Sciatic nerve (tissue), 2 donors: ENCODE measurements around the gene MAML3. TPM values are rescaled to one million over a fixed set of nuclear protein-coding genes. Genes with fewer than 3 reads are reported as not detected.

Experiments used
- ATAC-seq: fragments of 200-7000 bp; cut with Tn5 transposase; one replicate; pipeline ENCODE4 v1.9.1; 2020; ENCODE audit warnings: mild to moderate bottlenecking, moderate library complexity
- DNase-seq: peaks from one replicate; pipeline ENCODE4 v3.0.0-alpha.2; 2020; ENCODE audit warnings: low spot score
- intact Hi-C: fragments of 100-400 bp; cut with DNase I; formaldehyde crosslinking; loops from one replicate; pipeline ENCODE4 v1.14.2; 2022
- total RNA-seq: library from RNA; stranded (reverse); fragmentation: NEBNext Ultra II Directional; extraction: Animal tissue kit (Norgen Biotek cat#: 25700); gene quantifications from one replicate; pipeline ENCODE4 v1.2.1, GENCODE V29; 2021
- donor health status: DM: no; HTN: no; CAD: no.
- donor health status: DM: no; HTN: no; CAD: no.

Gene MAML3
- total RNA-seq, 1 donor from 2014 or later, result 11.0 TPM

DNA sequence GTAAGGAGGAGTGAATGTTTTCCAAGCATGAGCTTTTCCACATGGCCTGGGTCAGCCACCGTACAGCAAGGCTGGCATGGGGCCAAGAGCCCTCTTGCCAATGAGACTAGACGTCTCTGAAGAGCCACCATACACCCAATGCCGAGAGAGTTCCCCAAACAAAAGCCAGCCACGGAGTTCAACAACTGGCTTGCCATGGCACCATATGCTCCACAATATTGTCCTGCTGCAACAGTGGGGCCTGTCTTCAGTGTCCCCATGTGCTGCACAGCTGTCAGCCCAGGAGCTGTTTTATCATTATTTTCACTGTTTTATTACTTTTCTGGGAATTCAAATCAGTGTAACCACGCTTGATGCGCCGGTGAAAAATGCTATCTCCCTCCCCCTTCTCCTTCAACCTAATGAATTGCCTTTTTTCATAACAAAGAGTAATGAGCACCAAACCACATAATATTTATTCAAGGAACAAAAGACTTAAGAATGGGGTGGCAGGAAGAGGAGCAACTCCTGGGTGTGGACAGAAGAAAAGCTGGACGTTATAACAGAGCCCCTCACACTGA lies 18.4 kb downstream of the MAML3 start:
- ATAC-seq, result peak; percentile 77
- intact Hi-C loops, result no loop called here
- DNase-seq, result peak; percentile 75

DNA sequence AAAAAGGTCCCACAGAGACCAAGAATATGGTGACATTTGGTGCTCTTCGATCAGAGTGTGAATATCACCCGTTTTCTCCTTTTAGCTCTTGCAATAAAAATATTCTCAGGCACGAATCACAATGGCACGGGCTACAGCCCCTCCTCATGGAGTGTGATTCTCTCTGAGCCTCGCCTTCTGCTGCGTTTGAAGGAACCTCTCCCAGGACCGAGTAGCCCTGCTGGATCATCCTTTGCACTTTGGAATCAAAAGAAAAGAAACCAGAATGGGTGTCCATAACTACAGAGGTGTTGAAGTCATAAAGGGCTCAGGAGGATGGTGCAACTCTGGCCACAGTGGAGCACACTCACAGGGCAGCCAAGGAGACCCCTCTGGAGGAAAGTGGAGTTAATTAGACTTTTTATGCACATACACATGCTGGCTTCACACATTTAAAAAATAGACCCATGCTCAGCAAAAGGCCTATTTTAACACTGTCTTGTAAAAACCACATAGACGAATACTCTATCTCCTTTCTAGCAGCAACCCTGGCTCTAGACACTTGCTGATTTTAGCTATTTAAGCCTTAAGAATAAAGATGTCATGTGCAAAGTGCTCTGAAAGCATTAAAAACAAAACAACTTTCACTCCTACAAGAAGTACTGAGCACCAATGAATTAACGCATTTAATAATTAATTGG lies 19.1 kb downstream of the MAML3 start:
- peak; percentile 38 for ATAC-seq
- intact Hi-C loops, result no loop called here
- DNase-seq, result no peak

DNA sequence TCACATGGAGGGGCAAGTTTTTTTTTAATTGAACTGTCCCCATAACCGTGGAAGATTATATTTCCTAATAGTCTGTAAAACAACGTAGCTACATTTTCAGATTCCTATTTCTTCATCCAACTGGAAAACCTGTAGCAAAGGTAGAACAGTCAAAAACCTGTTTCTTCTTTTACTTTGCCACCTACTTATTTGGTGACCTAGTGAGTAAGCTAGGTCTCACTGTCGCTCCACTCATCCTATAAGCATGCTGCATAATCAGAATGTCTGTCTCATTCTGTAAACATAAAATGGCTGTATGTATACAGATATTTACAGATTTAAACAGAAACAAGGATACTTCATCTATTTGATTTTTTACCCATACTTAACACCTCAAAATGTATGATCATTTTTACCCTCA lies 20.4 kb downstream of the MAML3 start:
- ATAC-seq, result no peak
- intact Hi-C loops, result no loop called here
- no peak for DNase-seq

DNA sequence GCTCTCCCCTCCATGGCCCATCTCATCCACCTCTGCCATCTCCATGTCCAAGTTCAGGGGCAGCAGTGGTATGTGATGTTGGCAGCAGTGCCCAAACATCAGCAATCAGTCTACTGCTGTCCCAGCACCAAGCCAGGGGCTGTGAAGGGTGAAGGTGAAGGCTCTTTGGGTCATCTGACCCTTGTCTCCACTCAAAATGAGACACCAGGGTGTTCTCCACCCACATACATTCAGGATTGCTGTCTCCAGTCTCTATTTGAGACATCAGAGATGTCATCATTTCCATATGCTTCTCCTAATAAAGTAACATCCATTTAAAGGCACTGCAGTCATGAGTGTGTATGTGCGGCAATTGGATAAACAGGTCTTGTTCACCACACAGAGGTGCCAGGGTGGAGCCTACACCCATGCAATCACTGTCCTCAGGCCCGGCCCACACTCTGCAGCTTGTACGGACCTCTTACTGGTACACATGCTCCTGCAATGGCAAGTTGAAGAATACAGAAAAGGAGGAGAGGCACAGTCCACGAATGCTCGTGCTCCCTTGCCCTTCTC lies 22.2 kb downstream of the MAML3 start:
- no peak for DNase-seq
- intact Hi-C loops, result no loop called here
- no peak for ATAC-seq

DNA sequence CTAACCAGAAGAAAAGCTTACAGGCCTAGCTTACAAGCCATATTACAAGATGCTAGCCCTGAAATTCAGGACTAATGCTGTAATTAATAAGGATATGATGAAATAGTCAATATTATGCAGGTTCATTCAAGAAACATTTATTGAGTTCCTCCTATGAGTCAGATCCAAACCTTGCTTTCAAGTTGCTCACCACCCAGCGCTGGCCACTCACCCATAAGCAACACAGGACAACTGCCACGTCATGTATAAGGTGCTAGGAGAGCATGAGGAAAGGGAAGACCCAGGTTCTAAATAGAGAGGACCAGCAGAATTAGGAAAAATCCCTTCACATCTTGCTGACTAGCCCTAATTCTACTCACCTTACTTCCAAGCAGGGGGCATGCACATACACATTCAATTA lies 23.3 kb downstream of the MAML3 start:
- DNase-seq (no peak), ATAC-seq (no peak)
- intact Hi-C loops, result no loop called here

DNA sequence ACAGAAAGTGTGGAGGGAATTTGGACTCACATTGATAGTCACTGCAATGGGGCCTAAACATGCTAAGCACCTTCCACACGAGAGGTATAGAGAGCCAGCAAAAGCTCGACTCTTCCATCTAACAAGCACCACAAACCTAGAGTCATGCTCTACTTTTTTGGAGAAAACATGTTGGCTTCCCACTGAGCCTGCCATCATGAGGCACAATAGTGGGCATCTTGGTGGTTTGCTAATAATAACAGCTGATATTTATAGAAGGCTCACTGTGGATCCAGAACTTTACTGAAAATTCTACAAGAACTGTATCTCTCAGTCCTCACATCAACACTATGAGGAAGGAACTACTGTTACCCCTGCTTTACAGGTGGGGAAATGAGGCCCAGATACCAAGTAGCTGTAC lies 26.6 kb downstream of the MAML3 start:
- no peak for DNase-seq
- intact Hi-C loops, result no loop called here
- no peak for ATAC-seq

DNA sequence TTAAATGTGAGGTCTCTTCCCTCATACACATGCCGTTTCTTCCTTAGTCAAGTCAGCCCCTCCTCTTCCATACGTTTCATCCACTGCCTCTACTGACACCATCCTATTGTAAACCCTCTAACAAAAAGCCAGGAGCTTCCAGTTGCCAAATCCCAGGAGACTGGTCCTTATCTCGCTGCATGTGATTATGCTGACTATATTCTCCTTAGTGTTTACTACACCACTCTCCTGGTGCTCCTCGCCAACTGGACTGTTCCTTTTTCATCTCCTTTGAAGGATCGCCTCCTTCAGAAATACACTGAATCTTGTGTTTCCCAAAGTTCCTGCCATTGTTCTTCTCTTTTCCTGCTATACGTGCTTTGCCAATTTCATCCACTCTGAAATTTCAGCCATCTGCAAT lies 27.7 kb downstream of the MAML3 start:
- intact Hi-C loops, result no loop called here
- ATAC-seq (no peak), DNase-seq (no peak)

DNA sequence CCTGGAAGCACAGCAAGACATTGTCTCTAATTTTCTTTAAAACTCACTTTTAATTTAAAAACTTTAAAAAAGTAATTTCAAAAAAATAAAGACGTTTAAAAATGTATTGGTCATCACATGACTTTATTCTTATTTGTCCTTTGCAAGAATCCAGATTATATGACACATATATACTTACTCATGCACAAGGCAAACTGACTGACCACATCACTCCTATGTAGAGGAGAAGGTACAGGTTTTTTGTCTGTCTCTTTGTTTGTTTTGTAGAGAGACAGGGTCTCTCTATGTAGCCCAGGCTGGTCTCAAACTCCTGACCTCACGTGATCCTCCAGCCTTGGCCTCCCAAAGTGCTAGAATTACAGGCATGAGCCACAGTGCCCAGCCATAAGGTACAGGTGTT lies 28.6 kb downstream of the MAML3 start:
- DNase-seq (no peak), ATAC-seq (no peak)
- intact Hi-C loops, result no loop called here

DNA sequence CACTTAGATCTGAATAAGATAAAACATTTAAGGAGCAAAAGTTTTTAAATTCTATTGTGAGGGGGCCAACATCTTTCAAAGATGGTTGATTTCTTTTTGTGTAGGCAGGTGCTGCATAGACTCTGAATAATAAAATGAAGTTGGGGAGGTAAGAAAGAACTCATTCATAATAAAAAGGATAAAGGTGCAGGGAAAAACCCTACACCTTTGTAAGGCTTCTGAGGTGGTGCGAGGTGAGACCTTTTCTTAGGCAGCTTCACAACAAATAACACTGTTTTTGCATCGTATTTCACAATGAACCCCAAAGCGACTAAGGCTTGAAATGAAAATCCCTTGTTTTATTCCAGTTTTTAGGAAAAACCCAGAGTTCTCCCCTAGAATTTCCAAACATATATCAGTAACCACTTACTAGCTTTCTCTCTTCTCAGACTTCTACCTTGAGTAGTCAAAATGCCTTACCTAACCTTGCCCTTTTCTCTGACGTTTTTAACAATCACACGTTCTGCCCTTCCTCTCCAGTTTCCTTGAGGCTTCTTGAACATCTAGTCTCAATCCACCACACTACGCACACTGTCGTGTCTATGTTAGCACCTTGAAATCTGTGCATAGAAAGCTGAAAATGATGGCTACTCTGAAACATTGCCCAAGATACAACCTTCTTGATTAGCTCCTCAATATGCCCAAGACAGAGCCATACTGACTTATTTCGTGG lies 30.2 kb downstream of the MAML3 start:
- intact Hi-C loops, result no loop called here
- DNase-seq (no peak), ATAC-seq (no peak)

DNA sequence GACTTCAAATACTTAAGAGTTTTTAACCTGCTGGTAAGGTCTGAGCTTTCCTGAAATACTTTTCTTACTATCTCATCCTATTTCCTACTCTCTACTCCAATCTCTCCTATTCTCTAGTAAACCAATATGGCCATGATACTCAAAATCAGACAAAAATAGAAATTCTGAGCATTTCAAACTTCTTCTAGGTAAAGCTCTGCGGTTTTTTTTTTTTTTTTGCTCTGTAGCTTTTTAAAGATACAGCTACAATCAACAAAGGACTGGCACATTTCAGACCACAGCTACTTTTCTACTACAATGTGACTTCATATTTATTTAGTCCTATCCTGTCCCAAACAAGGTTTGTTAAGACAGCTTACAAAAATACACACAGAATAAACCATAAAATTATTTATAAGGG lies 31.1 kb downstream of the MAML3 start:
- no peak for ATAC-seq
- intact Hi-C loops, result no loop called here
- DNase-seq, result no peak

DNA sequence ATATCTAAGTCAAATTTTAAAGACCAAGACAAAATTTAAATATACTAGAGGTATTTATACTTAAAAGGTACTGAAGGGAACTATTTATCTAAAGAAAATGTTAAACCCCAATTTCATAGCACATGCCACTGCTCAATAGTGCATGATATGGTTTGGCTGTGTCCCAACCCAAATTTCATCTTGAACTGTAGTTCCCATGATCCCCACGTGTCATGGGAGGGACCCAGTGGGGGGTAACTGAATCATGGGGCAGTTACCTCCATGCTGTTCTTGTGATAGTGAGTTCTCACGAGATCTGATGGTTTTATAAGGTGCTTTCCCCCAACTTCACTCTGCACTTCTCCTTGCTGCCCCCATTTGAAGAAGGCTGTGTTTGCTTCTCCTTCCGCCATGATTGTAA lies 32.3 kb downstream of the MAML3 start:
- intact Hi-C loops, result no loop called here
- DNase-seq (no peak), ATAC-seq (no peak)

DNA sequence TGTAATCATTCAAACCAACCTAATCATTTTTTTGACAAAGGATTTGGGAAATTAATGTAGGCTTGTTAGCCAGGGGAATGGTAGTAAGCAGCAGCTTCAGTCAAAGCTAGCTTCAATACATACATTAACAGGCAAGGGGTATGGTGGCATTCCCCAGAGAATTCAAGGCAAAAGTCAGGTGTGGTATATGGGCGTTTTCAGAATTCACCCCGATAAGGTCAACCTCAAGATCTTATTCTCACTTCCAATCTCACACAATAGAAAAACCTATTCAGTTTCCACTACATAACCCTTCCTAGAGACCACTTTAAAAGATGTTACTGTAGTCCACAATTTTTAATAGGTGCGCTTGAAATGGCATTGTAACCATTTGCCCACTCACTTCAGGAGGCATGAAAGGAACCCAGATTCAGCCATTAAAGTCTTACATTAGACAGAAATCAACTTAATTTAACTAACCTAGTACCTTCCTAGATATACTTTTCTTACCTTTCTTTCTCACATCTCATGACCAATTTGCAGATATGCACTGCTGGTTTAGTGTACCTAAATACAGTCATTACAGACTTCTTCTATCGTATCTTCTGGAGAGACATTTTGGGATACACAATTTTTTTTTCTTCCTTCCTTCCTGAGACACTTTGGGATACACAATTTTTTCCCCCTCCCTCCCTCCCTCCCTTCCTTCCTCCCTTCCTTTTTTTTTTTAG lies 34.9 kb downstream of the MAML3 start:
- intact Hi-C loops, result no loop called here
- no peak for DNase-seq
- no peak for ATAC-seq

DNA sequence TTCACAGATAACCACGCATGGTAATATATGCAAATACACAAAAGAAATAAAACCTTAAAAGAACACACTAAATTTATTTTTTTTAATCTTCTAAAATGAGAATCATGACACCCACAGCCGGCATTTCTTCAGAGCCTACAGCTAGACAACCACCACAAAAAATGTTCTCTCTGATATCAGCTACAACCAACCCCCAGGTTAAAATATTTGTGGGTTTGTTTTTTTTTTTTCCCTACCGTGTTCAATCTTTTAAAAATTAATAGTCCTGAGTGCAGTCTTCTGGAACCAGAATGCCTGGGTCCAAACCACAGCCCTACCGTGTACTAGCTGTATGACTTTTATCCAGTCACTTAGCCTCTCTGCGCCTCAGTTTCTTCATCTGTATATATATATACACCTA lies 36.0 kb downstream of the MAML3 start:
- ATAC-seq, result no peak
- intact Hi-C loops, result no loop called here

DNA sequence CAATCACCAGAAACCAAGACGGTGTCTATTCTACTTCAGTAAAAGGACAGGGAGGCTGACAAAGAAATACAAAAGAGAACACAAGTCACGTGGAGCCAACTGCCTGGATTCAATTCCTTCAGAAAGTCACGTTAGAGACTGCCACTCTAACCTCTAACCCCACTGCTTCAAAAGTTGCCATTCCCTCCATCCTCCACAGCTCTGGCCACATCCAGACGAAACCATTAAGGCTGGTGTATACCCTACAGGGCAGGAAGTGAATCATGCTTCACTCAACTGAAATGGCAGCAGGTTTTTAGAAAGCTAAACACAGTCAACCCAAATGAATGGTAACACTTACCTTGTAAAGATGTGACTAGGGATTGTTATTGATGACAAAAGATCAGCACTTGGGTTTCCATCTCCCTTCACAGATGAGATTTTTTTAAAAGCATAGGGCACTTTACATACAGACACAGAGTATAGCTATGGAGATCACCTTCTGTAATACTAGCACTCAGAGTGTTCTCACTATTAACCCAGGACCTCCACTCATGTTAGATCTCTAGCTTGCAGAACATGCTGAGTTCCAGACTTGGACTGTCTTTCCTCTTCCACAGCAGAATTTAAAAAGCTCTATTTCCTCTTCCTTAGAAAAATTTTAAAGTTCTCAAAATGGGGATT lies 37.4 kb downstream of the MAML3 start:
- DNase-seq (no peak), ATAC-seq (no peak)
- intact Hi-C loops, result no loop called here

More for the DNA sequence above, 36.0 kb downstream of the MAML3 start:
- no peak for DNase-seq

DNA sequence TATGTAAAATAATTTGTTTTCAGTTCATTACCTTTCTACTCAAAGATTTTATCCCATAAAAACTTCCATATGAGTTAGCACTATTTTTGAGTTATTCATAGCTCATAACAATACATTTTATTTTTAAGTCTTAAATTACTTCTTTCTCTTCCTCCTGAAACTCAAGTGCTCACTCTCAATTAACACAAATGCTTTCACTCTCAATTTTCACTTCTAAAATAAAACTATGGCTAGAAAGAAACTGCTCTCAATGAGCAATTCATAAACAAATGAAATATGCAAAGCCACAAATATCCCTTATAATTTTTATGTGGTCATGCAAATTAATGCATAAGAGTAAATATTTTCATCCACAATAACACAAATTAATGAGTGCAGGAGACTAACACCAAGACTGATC lies 38.8 kb downstream of the MAML3 start:
- ATAC-seq (no peak), DNase-seq (no peak)
- intact Hi-C loops, result no loop called here

DNA sequence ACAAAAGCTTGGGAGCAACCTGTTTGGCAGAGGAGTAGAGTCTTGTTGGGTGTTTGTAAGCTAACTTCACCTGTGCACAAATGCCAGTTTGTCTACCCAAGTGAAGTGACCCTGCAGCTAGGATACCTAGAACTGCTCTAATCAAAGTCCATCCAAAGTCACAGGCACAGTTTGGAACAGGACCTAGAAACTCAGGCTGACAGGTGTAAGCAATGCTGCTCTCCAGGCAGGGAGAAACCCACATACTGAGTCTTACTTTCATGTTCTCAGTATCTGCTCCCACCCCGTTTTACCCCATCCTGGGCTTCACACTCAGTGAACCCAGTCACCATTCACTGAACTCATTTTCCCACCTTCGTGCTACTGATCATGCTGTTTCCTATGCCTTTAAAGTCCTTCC lies 40.3 kb downstream of the MAML3 start:
- ATAC-seq (no peak), DNase-seq (no peak)
- intact Hi-C loops, result no loop called here

DNA sequence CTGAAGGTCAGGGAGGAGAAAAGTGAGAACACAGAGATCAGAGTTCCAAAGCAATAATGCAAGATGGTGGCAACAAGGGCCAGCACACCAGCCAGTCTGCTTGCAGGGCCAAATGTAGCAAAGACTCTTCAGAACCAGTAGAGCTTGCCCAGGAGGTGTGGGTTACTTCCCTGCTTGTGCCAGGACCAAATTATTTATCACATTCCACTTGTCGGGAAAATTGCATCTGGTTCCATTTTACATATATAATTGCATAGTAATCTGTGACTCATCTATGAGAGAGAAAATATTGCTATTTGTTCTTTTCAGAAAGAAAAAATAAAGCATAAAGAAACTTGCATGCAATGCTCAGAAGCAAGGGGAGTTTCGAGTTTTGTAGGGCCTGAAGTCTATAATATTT lies 41.4 kb downstream of the MAML3 start:
- ATAC-seq (no peak), DNase-seq (no peak)

DNA sequence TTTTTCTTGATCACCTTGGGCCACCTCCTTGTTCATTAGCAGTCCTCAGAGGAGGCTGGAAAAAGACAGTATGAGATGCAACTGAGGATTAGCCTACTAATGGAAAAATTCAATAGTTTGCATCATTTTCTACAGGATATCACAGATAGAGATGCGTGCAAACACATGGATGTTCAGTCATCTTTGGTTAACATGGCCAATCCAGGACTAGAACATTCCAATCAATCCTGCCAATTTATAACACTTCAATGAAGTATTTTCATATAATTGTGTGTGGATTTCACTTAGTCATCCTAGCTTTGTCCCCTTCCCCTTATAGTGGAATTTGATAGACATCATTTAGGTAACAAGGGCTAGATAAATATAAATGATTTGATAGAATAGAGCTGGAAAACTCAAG lies 42.7 kb downstream of the MAML3 start:
- DNase-seq (no peak), ATAC-seq (no peak)
- intact Hi-C loops, result no loop called here

More for the DNA sequence above, 41.4 kb downstream of the MAML3 start:
- intact Hi-C loops, result no loop called here

DNA sequence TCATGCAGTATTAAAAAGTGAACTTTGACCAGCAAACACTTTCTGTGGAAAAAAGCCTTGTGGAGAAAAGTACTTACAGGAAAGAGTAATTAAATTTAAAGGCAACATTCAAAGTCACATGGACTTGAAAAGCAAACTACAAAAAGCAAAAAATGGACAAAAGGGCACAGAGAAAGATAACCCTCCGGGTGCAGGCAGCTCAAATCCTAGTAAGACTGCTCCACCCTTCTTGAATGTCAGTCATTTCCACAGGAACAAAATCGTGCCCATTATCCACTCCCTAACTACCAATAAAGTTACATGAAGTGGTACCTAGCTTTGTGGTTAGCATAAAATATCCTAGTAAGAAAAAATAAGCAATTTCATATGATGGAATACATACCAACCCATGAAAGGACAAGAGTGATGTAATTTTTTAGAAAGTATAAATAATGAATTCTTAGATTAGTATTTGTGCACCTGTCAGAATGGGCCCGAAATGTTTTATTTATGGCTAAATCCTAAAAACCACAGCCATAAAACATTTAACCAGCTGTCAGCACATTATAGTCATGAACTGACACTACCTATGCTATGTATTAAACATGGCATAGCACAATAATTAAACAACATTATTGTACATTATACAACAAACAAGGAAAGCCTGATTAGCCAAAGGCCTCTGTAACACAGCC lies 43.3 kb downstream of the MAML3 start:
- DNase-seq, result no peak
- intact Hi-C loops, result no loop called here
- ATAC-seq, result no peak
